GF-D8 (cell line): Measurements from ENCODE around the gene APOBEC3C.
"Not testable (repeated sequence)": the region's sequence is repeated elsewhere in the genome, so short reads cannot be mapped to it uniquely, and the experiment has no call there.

Experiments
- DNase-seq: peaks from one replicate; lab custom pipeline; 2025; lab: John Stamatoyannopoulos, UW

APOBEC3C gene

GRCh38 chr22:38981992-38982927, 31.8 kb upstream of the APOBEC3C start, which contains the start of gene APOBEC3B:
TSS of gene APOBEC3B (plus strand) at chr22:38982347. CDS start at chr22:38982454, 107 bp downstream.
- DNase-seq, result peak; percentile 81

- no peak for DNase-seq
Observed at GRCh38 chr22:38984224-38984623, 29.8 kb upstream of the APOBEC3C start.

- not testable (repeated sequence) for DNase-seq
Observed at GRCh38 chr22:38984784-38985757, 29.0 kb upstream of the APOBEC3C start.

- no peak for DNase-seq
Observed at GRCh38 chr22:38986629-38987028, 27.4 kb upstream of the APOBEC3C start.

- no peak for DNase-seq
Observed at GRCh38 chr22:38987171-38987895, 26.7 kb upstream of the APOBEC3C start.

- no peak for DNase-seq
Observed at GRCh38 chr22:38989466-38989865, 24.6 kb upstream of the APOBEC3C start.

- not testable (repeated sequence) for DNase-seq
Observed at GRCh38 chr22:38992871-38993371, 21.1 kb upstream of the APOBEC3C start.

- no peak for DNase-seq
Observed at GRCh38 chr22:38996105-38996504, 18.0 kb upstream of the APOBEC3C start.

GRCh38 chr22:38997518-38997917, 16.5 kb upstream of the APOBEC3C start:
- no peak for DNase-seq

GRCh38 chr22:39003165-39003638, 10.9 kb upstream of the APOBEC3C start:
- peak; percentile 67 for DNase-seq

GRCh38 chr22:39007177-39007576, 6.9 kb upstream of the APOBEC3C start:
- DNase-seq, result no peak

- DNase-seq, result not testable (repeated sequence)
Observed at GRCh38 chr22:39008271-39008850, 5.7 kb upstream of the APOBEC3C start.

- no peak for DNase-seq
Observed at GRCh38 chr22:39010946-39011345, 3.1 kb upstream of the APOBEC3C start.

- no peak for DNase-seq
Observed at GRCh38 chr22:39012533-39013511, 1.2 kb upstream of the APOBEC3C start.

GRCh38 chr22:39013561-39013941, 506 bp upstream of the APOBEC3C start:
- not testable (repeated sequence) for DNase-seq

- not testable (repeated sequence) for DNase-seq
Observed at GRCh38 chr22:39014723-39015121, 665 bp downstream of the APOBEC3C start.

GRCh38 chr22:39016592-39016991, 2.5 kb downstream of the APOBEC3C start:
- no peak for DNase-seq

GRCh38 chr22:39017596-39018365, 3.7 kb downstream of the APOBEC3C start:
- DNase-seq, result no peak
